Fibroblast of the conjunctiva (primary cell): ENCODE measurements around the gene CCDC91.

Experiments used
- DNase-seq: peaks from one replicate; pipeline ENCODE4 v3.0.0-alpha.2; 2010; ENCODE audit warnings: low read depth

CCDC91 gene, protein sequence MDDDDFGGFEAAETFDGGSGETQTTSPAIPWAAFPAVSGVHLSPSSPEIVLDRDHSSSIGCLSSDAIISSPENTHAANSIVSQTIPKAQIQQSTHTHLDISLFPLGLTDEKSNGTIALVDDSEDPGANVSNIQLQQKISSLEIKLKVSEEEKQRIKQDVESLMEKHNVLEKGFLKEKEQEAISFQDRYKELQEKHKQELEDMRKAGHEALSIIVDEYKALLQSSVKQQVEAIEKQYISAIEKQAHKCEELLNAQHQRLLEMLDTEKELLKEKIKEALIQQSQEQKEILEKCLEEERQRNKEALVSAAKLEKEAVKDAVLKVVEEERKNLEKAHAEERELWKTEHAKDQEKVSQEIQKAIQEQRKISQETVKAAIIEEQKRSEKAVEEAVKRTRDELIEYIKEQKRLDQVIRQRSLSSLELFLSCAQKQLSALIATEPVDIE

DNA sequence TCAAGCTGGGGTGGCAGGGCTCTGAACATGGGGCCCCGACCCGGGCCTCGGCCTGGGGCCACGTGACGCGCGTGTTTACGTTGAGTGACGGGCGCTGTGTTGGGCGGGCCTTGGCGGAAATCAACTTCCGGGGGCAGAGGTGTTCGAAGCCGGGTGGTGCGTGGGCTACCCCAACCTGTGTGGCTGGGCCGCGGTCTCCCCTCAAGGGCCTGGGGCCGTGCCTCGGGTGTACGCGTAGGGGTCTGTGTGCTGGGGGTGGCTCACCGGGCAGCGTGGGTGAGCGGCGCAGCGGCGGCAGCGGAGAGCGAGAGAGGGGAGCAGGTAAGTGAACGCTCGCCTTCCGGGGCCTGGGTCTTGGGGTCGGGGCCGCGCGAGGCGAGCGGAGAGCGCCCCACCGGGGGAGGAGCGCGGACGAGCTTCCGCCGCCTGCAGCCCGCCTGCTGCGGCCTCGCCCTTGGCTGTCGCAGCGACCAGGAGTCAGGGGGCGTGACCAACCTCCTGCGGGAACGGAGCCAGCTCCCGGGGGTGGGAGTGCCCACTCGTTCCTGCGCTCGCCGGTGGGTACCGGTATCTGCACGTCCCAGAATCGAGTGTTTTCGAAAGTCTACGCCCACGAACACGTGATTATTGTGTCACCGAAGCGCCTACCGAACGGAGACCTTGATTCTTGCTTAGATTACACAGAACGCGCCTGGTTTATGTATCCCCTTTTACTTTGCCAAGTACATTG, at the start of gene CCDC91:
CCDC91 (plus strand) TSS at position 136 of the 730 bp plus-strand sequence. CDS start 66,760 bp downstream, outside the sequence.
- peak; percentile 77 for DNase-seq

DNA sequence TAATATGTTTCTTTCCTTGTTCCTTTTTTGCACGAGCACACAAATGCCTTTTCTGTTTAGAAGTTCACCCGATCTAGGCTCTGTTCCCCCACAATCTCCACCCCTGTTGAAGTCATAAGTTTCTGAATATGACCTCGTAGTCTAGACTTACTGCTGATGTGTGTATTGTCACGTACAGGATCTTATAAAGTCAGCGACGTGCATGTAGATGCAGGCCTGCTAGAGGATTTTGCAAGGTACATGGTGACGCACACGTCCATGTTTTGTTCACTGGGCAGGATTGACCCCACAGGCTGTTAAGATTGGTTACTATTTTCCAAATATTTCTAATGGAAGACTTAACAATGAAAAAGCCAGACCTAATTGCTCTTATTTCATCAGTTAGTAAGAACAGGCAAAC, 46.2 kb upstream of the CCDC91 start:
- DNase-seq = no peak

DNA sequence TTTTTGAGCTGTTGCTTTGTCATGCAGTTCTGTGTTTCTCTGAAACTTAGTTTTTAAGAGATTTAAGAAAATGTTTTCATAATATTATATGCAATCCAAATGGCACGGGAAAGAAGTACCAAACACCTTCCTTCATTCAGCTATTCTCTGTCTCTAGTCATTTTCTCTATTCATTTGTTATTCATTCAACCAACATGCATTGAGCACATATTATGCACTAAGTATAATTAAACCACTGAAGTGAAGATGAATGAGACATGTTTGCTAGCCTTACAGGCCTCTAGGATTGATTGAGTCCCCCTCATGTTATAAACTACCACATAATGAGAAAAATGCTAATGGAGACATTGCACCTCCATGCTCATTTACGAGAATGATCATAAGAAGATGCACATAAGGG, 45.7 kb upstream of the CCDC91 start:
- DNase-seq = no peak

DNA sequence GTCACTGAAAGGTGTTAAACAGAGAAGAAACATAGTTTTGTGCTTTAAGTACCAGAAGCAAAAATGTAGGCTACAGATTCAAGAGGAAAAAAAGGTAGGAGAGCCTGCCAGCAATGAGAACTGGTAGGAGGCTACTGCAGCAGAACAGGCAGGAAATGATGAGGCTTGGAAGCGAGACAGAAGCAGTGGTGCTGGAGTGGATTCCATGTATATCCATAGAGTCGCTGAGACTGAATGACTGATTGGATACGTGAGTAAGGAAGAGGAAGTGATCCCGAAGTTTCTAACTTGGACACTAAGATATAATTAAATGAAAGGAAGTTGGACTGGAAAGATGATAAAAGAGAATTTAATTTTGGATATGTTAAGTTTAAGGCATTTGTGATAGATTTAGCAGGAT, 45.0 kb upstream of the CCDC91 start:
- DNase-seq = no peak

DNA sequence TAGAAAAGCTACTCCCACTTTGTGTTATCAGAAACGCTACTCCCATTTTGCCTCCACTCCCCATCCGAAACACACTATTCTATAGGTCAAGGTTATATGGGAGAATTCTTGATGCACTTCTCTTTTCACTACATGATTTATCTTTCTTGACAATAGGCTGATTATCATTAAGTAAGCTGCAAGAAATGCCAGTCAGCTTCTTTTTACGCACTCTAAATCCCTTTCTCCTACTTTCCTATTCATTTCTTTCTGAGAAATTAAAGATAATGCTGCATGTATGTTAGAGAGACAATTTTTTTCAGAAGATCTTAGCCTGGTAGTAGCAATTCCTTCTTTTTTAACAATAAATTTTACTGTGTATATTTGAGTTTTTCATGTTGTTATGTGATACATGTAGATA, 41.0 kb upstream of the CCDC91 start:
- no peak for DNase-seq

DNA sequence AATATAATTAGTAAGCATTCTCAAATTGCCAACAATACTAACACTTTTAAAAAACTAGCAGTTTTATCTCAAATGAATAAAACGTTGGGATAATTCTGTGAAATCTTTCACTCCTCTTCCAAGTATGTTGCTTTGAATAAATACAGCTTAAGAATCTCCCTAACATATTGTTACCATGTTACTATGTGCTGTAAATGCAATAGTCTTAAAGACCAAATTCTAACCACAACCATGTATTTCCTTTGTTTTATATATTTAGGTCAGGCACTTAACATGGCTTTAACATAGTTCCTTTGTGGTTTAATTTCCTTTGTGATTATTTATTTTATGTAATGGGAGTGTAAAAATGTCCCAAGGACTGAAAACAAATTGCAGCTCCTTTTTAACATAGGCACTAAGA, 33.9 kb upstream of the CCDC91 start:
- DNase-seq = no peak

DNA sequence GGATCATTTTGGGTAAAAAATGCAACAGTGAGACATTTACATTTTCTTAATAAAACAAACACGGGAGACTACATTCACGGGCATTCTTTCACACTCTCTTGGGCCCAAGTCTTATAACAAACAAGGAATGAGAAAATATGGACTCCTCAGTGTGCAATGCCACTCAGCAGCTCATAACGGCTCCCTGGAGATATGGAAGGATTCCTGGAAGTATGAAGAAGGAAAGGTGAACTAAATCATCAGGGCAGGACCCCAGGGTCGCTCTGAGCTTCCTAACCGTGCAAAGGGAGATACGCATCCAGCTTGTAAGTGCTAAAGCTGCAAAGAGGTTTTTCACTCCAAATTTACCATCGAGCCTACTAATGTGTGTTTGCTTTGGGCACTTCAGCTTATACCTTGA, 33.5 kb upstream of the CCDC91 start:
- DNase-seq = no peak

DNA sequence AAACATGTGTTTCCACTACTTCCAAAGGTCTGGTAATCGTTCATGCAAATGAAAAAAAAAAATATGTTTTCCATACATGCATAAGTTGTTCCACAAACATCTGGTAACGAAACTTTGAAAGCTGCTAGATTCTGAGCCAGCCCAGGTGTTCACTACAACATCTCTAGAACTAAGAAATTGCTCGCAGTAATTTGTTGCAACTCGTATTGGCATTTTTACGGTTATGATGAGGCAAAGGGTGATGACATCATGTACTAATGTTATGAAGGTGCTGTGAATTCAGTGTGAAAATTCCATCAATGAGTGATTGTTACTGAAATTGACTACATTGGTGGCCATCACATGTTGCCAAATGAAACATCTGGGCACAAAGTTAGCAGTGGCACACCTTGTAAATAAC, 31.9 kb upstream of the CCDC91 start:
- DNase-seq = no peak

DNA sequence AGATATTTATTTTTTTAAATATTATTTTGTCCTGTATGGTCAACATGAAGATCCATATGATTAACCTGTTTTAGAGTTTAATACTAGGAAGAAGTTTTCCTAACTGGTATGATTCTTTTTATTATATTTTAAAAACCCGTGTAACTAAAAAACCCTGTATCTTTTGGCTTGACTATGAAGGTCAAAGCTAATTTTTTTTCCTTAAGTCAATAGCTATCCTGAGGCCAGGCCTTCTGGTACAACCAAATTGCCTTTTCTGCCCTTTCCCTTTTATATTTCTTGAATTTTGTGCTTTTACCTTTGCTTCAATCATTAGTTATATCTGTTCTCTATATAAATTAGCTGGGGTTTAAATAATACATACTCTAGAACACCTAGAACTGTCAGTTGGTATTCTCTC, 30.6 kb upstream of the CCDC91 start:
- DNase-seq = no peak

DNA sequence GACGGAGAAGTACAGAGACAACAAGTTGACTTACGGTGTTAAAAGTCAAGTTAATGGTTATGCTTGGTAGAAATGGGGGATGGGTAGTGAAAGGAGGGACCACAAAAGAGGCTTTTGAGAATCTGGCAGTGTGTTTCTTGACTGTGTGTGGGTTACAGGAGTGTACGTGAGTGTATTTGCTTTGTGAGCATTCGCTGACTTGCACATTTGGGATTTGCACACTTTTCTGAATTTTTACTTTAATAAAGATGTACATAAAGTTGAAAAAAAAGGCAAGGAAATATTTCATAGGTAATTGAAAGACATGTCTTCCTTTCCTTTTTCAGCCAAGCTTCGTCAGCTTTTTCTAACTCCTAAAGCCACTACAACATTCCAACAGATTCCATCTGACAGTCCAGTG, 28.6 kb upstream of the CCDC91 start:
- DNase-seq = no peak

DNA sequence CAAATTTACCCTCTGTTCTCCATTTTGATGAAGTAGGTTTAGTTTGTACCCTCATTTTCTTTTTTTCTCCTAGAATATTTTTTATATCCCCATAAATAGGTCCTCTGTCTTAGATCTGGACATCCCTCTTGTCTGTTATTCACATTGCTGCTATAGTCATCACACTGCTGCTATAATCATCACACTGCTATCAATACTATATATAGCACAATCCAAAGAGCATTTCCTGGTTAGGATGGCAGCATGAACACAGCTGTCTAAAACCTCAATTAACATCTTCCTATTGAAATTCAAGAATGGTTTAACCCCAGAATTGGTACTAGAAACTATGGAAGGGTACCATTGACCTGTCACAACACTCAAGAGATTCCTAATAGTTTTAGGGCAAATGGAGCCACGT, 27.6 kb upstream of the CCDC91 start:
- no peak for DNase-seq

DNA sequence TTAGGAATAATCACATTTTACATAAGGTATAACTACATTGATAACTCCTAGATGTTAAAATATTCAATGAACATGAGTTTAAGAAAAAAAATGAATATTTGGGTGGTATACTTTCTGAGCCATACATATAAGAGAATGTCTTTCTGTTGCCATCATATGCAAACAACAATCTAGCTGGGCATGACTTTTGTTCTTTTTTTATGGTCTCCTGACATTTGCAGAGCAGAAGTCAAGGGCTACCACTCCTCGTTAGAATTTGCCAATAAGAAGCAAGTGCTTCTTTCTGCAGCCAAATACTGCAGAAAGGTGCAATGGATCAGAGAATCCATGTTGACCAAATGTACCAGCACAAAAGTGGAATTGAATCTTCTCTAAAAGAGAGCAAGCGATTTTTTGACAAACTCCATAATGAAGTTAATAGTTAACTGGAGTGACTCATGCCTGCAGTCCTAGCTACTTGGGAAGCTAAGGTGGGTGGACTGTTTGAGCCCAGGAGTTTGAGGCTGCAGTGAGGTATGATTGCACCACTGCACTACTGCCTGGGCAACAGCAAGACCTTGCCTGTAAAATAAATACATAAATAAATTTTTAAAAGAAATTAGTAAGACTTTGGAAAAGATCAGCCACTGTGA, 25.5 kb upstream of the CCDC91 start:
- DNase-seq = no peak

DNA sequence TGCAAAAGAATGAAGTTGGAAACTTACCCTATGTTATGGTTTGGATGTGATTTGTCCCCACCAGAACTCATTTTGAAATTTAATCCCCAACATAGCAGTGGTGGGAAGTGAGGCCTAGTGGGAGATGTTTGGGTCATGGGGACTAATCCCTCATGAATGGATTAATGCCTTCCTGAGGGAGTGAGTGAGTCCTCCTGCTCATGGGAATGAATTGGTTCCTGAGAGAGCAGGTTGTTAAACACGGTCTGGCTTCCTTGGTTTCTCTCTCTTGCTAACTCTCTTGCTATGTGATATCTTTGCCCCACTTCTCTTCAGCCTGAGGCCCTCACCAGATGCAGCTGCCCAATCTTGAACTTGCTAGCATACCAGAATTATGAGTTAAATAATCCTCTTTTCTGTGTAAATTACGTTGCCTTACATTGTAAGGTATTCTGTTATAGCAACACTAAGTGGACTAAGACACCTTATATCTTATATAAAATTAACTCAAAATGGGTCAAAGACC, 22.2 kb upstream of the CCDC91 start:
- no peak for DNase-seq

DNA sequence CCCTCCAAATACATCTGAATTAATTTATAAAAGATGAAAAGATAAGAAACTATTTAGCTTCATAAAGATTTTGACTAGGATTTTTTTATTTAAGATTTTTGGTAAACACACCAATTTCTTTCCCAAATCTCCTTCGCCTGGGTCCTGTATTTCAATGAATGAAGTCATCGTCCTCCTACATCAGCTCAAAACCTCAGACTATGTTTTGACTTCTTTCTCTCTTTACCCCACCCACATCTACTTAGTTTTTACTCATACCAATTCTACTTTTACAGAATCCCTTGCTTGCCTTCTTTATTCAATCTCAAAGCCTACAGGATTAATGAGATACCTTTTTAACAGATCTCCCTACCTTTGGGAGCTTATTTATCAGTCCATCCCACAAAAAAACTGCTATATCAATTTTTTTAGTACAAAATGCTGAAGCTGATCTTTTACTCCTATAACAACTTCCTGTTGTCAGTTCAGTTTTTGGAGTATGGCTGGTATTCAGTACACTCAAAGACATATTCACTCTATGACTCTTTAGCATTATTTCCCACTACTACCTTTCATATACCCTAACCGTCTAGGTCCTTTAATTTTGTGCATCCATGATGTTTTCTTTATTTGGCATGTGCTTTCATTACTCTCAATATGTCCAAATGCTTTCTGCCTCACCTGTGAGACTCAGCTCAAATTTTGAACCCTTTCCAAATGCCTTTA, 18.7 kb upstream of the CCDC91 start:
- DNase-seq = no peak

DNA sequence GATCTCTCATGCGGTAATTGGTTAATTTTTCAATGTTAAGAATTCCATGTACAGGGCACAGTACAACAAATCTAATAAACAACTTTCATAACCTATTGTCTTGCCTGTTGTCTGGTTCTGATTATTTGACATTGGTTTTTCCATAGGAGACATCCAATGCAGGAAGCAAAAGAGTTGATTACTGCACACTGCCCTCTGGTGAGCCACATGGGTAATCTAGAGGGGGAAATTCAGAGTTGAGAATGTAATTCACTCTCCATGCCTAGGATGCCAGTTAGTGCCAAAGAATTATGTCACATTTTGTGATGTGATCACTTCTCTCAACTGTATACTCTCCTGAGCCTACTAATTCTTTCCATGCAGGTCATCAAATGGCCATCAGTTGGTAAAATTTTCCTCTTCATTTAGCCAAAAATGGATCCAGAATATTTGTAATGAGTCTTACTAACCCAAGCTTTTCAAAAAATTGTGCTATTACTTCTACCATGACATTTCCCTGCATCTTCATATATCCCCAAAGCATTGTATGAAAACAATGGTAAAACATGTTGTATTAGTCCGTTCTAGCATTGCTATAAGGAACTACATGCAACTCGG, 17.7 kb upstream of the CCDC91 start:
- peak; percentile 47 for DNase-seq

DNA sequence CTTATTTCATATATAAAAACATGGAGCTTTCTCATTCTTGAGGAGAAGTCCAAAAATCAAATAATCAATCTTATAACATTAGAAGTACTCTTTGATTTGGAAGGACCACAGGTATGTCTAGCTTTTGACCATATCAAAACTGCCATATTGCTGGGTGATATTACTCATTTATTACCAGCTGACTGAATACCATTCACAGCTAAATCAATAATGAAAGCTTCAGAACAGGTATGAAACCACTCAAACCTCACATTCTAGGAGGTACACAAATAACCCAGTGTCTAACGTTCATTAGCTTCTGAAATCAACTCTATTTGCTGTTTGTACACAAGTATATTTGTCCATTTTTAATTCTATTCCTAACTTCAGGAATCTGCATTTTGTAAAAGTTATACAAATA, 16.8 kb upstream of the CCDC91 start:
- DNase-seq = no peak

DNA sequence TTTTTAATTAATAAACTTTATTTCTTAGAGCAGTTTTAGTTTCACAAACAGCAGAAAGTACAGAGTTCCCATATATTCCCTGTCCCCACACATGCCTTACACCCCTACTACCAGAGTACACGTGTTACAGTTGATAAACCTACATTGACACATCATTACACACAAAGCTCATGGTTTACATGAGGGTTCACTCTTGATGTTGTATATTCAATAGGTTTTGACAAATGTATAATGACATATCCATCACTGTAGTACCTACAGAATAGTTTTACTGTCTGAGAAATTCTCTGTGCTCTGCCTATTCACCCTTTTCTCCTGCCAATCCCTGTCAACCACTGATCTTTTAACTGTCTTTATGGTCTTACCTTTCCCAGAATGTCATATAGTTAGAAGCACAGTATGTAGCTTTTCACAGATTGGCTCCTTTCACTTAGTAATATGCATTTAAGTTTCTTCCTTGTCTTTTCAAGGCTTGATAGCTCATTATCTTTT, 15.1 kb upstream of the CCDC91 start:
- no peak for DNase-seq

DNA sequence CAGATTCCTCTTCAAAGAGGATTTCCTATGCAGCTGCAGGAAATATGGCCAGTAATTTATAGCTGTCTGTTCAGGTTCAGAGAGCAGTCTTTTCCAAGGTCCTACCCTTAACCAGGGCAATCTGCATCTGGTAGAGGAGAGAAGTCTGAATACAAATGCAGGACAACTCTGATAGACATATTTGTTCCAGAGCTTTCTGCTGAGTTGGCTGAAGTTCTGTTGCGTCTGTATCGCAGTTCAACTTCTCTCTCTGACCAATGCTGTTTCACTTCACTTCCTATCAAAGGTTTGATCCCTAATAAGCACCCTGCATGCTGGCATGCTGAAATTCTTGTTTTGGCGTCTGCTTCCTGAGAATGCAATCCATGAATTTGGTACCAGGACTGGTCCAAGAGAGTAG, 14.0 kb upstream of the CCDC91 start:
- DNase-seq = no peak

DNA sequence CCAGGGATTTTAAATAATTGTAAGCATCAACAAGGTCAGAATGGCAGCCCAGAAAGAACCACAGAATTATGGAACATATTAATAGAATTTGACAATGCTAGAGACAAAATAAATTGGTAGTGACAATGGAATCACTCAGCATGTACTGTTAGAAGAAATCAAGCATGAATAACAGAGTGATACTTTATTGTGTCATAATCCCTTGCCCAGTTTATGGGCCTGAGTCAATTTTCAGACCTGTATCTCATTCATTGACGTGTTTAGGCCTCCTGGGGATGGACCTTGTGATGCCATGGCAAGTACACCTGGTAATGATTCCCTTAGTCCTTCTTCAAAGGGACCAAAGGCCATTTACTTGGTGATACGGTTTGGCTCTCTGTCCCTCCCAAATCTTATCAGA, 12.8 kb upstream of the CCDC91 start:
- DNase-seq = no peak

DNA sequence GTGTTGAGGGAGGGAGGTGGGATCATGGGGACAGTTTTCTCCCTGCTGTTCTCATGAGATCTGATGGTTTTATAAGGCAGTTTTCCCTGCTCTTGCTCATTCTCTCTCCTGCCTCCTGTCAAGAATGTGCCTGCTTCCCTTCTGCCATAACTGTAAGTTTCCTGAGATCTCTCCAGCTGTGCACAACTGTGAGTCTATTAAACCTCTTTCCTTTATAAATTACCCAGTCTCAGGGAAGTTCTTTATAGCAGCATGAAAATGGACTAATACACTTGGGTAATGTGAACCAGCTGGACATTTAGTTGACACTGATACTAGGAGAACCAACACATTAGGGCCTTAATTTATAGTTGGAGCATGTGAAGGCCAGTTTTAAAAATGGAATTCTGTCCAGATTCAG, 12.4 kb upstream of the CCDC91 start:
- no peak for DNase-seq

DNA sequence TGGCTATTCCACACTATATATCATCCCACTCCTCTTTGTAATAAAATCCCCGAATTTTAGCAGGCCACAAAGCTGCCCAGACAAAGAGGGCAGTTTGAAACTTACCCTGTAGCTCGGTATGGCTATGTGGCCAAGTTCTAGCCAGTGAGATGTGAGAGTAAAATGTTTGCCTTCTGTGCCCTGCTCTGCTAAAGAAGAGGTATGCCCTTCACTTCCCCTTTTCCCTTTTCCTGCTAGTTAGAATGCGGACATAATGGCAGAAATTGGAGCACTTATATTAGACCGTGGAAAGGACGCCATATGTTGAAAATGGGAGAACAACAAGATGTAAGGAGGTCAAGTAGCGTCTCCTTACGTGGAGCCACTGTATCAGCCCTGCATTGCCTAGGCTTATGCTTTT, 11.5 kb upstream of the CCDC91 start:
- no peak for DNase-seq

DNA sequence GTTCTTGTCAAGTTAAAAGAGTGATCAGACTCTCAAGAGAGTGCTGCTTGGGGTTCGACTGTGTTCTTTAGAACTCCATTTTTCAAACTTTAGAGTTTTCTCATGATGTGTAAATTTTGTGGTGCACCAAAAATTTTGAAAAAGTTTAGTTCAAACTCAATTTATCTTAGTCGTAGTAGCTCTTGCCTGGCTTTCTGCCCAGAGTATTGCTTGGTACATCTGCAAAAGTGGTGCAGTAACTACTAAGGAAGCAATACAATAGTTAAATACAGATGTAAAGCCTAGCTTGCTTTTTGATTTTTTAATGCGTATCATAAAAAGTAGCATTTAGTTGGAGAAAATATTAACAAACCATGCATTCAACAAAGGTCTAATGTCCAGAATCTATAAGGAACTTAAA, 9.5 kb upstream of the CCDC91 start:
- no peak for DNase-seq
